GM18508 (cell line): ENCODE results near the gene RAB40AL.
"Not testable (repeated sequence)": the region's sequence is repeated elsewhere in the genome, so short reads cannot be mapped to it uniquely, and the experiment has no call there.

ENCODE experiments used
- ATAC-seq: cut with Tn5 transposase; IDR thresholded peaks from one replicate; pipeline ENCODE4 v1.9.1; 2021; ENCODE audit warnings: moderate number of reproducible peaks; ENCODE audit not compliant: insufficient read depth, unreplicated experiment

The RAB40AL gene

GRCh38 chrX:102936972-102937371 is at the start of gene RAB40AL:
TSS of gene RAB40AL (plus strand) at chrX:102937272. CDS start at chrX:102937319, 47 bp downstream.
- ATAC-seq: not testable (repeated sequence)

DNA sequence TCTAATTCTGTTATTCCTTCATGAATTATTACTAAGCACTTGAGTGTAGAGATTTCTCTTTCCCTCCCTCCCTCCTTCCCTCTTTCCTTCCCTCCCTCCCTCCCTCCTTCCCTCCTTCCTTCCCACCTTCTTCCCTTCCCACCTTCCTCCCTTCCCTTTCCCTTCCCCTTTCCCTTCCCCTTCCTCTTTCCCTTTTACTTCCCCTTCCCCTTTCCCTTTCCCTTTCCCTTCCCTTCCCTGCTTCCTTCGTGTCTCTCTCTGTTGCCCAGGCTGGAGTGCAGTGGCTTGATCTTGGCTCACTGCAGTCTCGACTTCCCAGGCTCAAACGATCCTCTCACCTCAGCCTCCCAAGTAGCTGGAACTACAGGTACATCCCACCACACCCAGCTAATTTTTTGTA is 49.4 kb upstream of the RAB40AL start:
- ATAC-seq: no peak

GRCh38 chrX:102892103-102892502 is 45.0 kb upstream of the RAB40AL start:
- no peak for ATAC-seq

GRCh38 chrX:102899940-102900916 is 36.8 kb upstream of the RAB40AL start:
- ATAC-seq: peak; percentile 88

DNA sequence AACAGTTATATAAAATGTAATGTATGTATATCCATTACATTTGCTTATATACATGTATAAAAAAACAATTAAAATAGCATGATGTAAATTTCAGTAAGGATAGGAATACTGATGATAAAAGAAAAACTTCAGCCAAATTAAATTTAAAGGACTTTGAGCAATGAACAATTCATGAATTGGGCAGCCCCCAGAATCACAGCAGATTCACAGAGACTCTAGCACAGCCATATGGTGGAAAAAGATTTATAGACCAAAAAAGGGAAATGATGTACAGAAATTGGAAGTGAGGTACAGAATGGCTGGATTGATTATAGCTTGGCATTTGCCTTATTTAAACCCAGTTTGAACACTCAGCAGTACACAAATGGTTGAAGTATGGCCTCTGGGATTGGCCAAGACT is 34.7 kb upstream of the RAB40AL start:
- no peak for ATAC-seq

DNA sequence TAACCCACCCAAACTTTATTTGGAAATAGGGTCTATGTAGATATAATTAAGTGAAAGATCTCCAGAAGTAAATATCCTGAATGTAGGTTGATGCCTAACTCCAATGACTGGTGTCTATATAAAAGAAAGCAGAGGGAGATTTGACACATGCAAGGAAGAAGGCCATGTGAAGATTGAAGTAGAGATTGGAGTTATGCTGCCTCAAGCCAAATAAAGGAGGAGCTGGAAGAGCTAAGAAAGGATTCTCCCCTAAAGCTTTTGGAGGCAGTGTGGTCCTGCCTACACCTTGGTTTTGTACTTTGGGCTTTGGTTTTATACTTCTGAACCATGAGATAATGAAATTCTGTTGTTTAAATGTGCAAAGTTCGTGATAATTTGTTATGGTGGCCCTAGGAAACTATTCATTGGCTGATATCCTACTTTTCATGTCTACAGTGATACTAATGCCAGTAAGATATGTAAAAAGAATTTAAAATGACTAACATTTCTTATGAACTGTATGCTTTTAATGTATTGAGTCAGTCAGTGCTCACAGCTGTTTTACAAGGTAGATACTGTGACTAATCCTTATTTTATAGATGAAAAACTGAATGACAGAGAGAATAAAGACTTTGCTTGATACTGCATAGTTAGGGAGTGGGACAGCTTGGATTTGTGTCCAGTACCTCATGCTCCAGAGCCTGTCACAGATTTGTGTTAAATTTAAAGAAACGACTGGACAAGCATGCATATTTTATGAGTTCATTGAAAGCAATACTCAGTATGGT is 5.9 kb upstream of the RAB40AL start:
- ATAC-seq: no peak

GRCh38 chrX:102934624-102935023 is 2.4 kb upstream of the RAB40AL start:
- no peak for ATAC-seq

DNA sequence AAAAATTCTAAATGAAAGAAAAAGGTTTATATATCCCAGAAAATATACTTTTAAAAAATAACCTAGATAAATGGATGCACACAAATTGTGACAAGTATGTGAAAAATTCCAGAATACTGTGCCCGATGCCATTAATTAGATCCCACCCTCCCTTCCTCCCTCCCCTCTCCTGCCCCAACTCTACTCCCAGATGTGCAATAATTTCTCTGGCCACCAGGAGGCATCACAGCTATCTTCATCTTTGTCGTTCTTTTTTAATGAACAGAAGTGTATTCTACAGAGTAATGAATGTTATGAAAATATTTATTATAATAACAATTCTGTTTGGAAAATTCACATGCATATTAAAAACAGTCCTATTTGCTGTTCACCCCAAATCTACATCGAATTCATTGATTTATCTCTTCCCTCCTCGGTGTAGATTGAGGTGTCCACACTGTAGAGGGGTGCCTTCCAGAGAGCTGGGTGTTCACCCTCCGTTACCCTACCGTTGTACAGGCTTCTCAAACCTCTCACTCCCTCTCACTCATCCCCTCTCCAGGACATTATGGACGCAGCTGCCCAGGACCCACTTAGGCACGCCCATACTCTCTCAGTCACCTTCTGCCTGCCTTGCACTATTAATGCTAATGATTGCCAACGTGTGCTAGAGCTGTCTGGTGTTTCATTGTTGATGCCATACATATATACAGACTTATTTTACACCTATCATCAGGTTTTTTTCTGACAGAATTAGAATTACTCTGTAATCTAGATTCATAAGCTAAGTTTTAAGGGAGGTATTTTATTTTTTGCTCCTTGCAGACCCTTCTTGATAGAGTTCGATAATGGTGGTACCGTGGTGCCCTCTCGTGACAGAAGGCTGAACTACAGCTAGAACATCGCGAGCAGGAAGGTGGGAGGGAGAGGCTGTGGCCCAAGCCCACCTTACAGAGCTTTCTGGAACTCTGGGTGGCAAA is 14.1 kb downstream of the RAB40AL start:
- ATAC-seq: peak; percentile 54

GRCh38 chrX:102957751-102958150 is 20.7 kb downstream of the RAB40AL start:
- no peak for ATAC-seq

DNA sequence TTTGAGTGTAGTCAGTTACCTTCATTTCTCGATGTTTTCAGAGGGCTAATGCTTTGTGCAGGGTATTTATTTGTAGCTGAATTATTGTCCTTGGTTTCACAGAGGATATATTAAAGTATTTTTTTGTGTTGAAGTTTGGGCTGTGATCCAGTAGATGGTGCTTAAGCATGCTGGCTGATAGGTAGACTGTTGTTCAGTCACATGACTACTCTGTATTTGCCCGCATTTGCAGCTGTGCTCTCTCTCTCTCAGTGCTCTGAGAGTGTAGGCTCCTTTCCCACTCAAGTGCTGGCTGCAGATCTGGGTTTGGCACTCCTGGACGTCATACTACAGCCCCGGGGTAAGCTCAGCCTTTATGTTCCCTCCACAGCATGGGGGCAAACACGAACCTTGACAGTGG is 21.7 kb downstream of the RAB40AL start:
- ATAC-seq: no peak

- no peak for ATAC-seq
Measured at GRCh38 chrX:102959471-102959870, 22.4 kb downstream of the RAB40AL start.

GRCh38 chrX:102963955-102964354 is 26.9 kb downstream of the RAB40AL start:
- no peak for ATAC-seq

- no peak for ATAC-seq
Measured at GRCh38 chrX:102964940-102965339, 27.9 kb downstream of the RAB40AL start.

DNA sequence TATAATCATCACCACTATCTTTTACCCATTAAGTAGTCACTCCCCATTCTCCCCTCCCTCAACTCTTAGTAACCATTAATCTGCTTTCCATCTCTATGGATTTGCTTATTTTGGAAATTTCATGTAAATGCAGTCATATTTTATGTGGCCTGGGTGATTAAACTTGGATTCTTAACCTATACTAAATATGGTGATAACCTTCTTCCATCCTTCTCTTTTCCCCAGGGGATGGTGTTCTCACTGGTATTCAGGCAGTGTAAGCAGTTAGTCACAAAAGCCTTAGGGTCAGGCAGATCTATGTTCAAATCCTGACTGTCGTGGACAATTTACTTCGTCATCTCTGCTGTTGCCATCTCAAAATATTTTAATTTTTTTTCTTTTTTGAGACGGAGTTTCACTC is 29.6 kb downstream of the RAB40AL start:
- no peak for ATAC-seq

DNA sequence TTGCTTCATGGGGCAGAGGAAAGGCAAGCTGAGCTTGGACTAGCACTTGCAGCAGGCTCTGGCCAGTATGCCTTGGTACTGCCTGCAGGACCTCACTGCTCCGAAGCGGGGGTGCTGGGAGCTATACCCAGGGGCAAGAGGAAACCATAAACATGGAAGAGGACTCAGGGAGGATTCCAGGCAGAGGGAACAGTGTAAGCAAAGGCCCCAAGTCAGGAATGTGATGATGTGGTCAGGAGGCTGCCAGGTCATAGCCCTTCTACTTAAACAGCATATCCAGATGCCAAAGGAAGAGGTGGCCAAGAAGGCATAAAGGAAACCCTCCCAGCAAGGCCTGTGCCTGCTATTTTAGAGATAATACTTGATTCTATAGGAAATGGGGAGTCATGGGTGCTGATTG is 31.1 kb downstream of the RAB40AL start:
- ATAC-seq: no peak

GRCh38 chrX:102971536-102971935 is 34.5 kb downstream of the RAB40AL start:
- ATAC-seq: not testable (repeated sequence)

GRCh38 chrX:102975016-102975415 is 37.9 kb downstream of the RAB40AL start:
- no peak for ATAC-seq

DNA sequence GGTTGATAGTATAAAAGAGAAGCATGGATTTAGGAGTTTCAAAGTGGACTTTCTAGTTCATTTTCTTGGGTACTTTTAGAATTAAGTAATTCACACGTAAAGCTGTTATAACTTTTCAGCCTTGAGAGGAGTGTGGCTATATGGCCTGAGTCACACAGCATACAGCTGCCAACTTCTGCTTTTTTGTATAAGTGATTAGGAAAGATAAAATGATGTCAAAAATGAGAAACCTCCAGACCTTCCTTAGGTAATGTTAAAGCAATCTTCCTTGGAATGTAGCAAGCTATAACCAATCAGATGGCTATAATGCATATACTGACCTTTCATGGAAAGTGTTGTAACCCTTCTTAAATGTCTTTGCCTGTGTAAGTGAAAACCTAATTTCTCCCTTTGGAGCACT is 39.2 kb downstream of the RAB40AL start:
- no peak for ATAC-seq

- ATAC-seq: no peak
Measured at GRCh38 chrX:102976793-102977495, 39.9 kb downstream of the RAB40AL start.

DNA sequence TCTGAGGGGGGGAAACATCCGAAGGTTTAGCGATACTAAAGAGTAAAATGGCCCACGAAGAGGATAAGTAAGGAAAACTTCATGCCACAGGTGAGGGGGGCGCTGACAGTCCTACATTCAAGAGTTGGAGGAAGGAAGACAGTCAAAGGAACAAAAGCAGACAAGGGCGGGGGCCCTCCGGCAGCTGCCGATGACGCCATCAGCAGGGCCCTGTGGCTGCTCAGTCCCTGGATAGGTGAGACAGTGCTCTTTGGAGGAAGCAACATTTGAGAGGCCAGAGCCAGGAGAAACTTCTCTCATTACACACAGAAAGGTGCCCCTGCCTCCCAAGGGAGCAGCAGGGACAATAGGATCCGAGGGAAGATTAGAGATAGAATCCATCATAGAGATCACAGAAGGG is 41.5 kb downstream of the RAB40AL start:
- ATAC-seq: no peak
